ENCODE data around the gene ADD3.
"Not testable (repeated sequence)": the region's sequence is repeated elsewhere in the genome, so short reads cannot be mapped to it uniquely, and the experiment has no call there.

ADD3 gene

DNA sequence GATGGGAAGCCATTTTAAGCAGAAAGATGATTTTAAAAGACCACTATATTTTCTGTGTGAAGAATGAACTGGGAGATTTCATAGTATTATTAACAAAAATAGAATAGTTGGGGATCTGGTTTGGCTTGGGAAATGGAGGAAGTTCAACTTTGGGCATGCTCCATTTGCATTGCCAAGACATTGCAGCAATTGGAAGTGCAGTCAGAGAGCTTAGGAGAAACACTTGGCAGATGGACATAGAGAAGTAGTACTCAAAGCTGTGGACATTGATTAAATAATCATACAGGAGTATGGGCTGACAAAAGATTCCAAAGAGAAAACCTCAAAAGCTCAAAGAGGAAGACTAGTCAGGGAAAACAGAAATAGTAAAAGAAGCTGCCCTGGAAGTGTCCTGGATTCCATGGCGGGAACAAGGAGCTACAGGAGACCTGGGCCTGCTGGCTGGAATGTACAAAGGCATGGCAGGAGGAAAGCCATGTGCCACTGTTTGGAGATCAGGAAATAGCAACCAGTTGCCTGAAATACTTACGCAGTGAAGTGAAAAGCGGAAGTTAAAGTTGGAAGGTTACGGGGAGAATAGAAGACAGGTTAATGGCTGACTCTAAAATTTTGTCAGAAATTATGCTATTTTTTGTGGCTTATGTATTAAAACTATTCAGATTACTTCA lies 106.0 kb downstream of the ADD3 start:
- DNase-seq = no peak

DNA sequence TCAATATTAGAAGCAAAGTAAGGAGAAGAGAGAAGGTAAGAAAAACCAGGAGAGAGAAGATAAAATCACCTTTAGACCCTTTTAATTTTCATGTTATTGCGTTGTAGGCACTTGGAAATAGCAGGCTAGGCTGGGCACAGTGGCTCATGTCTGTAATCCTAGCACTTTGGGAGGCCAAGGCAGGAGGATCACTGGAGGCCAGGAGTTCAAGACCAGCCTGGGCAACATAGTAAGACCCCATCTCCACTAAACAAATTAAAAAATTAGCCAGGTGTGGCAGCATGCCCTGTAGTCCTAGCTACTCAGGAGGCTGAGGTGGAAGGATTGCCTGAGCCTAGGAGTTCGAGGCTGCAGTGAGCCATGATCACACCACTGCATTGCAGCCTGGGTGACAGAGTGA lies 106.9 kb downstream of the ADD3 start:
- not testable (repeated sequence) for DNase-seq

DNA sequence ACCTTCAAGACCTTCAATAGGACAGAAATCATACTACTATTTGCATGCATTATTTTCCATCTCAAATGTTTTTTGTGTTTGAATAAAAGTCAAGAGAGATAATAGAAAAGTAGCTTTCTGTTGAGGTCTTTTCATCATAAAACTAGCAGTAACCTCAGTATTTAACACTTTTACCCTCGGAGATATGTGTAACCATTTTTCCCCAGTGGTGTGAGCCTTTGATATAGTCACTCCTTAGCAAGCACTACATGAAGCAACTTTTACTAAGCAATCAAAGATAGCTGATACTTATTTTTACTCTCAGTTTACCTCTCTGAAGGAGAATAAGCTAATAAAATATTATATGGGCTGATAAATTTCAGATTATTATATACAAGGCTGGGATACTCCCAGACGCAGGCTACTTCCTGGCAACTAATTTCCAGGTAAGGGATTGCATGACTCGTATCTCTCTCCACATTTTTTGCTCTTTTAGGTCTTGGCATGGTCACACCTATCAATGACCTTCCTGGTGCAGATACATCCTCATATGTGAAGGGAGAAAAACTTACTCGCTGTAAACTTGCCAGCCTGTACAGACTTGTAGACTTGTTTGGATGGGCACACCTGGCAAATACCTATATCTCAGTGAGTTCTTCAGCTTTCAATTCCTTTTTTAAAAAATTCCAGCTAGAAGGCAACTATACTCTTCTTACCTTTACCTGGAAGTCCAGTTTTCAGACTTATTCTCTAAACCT lies 108.2 kb downstream of the ADD3 start:
- no peak for DNase-seq

DNA sequence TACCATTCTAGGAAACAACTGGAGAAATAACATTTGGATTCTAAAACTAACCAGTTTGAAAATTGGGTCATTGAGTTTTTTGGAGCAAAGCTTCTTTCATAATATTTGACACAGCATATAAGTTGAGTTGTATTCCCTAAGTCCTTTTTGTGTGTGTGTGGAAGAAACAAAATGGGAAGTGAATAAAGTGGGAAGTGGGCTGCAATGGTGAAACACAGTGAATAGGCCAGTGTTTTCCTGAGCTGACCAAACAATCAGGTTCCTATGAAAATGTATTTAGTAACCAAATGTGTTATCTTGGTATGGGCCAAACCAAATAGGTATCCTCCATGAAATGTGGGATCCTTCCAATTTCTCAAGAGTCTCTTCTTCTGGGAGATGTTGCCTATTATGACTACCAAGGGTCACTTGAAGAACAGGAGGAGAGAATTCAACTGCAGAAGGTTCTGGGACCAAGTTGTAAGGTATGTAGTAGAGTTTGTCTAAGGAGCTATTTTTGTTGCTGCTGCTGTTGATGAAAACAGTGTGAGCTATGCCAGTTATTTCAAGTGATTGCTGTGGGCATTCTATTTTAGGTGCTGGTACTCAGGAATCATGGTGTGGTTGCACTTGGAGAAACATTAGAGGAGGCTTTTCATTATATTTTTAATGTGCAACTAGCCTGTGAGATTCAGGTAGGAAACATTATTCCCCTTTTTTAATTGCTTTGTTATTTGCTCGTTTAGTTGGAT lies 111.3 kb downstream of the ADD3 start:
- no peak for DNase-seq

DNA sequence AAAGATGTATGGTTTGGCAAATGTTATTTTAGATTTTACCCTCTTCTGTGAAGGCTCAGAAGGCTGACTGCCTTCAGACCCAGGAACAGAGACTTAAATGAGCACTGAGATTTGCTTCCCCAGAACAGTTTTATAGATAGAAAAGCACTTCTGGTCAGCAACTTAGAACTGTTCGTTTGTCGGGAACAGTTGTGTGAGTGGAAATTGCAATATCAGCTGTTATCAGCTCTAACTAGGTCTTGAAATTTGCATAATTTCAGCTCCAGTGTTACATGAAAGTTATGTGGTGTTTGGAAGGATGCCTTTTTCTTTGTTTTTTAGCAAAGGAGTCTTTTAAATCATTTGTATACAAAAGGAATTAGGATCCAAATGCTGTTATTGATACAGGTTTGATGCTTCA lies 115.8 kb downstream of the ADD3 start:
- no peak for DNase-seq

DNA sequence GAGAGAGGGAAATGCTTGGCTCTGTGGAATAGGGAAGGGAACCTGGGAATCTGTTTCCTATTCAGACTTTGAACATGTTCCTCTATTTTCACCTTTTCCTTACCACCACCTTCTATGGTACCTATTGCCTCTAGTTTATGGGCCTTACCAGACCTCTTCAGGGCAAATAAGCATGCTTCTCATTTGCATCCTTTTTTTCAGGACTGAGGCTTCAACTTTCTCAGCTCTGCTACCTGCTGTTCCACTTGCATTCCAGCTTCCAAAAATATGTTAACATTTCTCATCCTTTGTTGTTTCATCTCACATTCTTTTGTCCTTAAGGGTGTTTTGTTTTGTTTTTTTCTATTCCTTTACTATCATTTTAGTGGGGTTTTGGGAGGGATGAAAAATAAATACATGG lies 121.7 kb downstream of the ADD3 start:
- no peak for DNase-seq

DNA sequence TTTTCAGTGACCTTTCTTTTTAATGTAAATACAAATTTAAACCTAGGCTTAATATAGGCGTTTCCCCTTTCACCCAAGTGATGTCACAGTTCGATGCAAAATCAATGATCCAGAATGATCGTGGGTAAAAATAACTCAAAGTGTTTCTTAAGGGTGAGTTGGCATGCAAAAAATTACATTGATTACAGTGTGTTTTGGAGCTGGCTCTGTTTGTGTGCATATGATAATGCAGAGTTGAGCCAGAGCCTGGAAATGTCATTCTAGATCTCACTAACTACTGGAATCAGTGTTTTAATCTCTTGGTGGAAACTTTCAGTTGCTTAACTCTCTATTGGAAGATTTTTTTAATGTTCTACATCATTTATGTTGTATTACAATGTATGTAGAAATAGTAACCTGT lies 127.1 kb downstream of the ADD3 start:
- no peak for DNase-seq

DNA sequence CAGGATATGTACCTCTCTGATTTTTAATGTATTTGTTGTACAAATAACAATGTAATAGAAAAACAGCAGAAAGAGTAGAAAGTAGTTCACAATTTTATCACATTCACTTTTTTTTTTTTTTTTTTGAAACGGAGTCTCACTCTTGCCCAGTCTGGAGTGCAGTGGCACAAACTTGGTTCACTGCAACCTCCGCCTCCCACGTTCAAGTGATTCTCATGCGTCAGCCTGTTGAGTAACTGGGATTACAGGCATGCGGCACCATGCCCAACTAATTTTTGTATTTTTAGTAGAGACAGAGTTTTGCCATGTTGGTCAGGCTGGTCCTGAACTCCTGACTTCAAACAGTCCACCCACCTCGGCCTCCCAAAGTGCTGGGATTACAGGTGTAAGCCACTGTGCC lies 128.1 kb downstream of the ADD3 start:
- not testable (repeated sequence) for DNase-seq

DNA sequence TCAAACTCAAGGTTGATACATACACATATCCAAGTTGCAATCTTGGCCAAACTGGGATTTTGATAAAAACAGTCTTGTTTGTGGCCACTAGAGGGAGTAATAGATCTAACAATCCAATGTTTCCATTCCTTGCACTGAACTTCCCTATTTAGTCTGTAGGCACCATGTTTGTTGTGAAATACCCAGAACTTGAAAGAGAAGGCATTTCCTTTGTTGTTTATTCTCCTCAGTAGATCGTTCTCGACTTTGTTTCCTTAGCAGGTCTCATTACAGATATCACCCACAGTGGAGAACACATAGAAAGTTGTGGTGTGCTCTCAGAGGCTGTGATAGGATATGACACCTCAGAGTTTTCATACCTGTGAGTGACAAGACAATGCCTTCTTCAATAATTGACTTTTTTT lies 129.4 kb downstream of the ADD3 start:
- no peak for DNase-seq

DNA sequence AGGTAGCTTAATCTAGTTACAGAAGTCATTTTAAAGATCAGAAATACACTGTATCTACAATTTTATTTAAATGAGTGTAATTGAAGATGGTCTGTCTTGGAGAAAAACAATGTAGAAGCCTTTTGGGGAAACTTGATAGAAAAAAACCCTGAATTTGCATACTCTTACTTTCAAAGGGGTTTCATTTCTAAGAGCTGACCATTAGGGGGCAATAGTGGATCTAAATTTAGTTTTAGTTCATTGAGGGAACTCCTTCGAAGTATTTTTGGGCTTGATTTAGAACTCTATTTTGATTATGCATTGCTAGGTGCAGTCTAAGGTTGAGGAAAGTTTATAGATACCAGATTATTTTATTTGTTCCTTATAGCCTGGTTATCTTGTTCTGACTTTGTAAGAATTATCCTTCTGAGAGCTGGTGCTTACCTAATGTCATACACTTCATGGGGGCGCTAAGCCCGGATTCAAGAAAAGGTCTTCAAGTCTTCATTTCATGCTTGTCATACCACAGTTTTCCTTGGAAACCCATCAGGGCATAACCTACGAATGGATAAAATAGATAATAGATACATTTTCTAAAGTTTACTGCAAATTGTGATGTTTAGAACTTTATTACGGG lies 130.5 kb downstream of the ADD3 start:
- no peak for DNase-seq

DNA sequence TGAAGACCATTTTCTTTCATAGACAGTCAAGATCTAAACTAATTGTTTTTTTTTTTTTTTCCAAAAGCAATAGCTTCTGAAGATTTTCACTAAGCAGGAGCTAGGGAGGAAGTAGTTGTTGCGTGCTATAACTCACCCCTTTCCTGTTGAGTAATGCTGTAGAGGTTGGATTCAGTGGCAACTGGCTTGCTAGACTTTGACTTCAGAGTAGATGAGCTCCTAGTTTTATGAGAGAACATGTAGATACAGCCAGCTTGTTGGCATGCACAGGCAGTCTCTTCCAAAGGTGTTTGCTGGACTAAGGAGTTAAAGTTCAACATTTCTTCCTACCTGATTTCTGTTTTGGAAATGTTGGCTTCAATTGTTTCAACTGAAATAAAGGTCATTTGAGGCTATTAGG lies 133.4 kb downstream of the ADD3 start:
- DNase-seq = no peak

DNA sequence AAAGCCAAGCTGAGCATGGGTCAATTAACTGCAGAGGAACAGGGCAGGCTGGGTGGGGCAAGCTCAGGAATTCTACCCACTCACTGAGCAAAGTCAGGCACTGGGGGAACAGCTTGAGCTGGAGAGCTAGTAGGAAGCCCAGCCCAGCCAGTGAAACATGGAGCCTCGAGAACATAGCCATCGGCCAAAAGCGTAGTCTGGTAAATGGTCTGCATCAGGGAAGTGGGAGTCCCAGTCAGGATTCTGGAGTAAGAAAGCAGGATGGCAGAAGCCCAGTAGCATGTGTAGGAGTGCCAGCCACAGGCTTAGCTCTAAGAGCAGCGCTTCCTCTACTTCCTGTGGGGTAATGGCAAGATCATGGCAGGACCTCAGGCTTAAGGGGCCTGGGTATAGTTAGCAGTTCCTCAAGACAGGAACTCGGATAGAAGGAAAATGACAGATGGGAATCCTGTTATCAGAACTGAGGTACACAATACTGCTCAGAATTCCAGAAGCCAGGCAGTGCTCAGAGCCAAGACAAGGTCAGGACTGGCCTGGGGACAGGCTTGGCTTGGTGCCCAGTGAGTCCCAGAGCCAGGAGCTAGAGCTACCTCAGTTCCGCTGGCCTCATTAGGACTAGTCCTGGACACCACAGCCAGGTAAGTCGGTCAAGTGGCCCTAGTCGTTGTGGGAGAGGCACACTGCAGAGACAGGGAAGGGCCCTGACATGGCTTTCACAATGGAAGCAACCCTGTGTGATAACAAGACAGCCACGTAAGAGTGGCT lies 134.3 kb downstream of the ADD3 start:
- DNase-seq = no peak

DNA sequence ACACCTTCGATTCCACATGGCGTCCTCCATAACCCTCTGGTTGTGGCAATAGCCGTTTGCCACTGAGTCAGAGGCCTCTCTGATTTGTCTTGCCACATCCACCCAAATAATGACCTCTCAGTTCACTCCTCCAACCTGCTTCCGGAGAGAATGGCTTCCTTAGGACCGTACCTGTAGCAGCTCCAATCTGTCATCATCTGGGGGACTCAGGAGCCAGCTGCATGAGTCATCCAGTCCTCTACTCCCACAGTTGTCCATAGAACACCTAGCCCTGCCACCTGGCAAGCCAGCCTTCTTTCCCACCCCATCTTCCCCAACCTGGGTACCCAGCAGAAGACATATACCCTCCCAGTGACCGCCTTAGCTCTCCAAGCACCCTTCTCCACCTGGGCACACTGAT lies 135.2 kb downstream of the ADD3 start:
- no peak for DNase-seq

DNA sequence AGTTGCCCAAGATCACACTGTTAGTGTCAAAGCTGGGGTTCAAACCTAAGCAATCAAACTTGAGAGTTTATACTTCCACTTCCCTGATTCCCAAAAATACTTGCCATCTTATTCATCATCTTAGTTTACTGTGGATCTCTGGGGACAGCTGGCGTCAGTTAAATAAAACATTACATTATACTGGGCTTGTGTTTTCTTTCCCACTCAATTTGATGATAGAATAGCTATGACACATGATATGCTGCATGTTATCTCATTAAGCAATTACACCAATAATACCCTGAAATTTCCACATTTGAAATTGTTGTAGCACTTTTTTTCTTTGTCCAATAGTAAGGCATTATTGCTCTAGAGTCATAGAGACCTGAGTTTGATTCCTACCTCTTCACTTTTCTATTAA lies 136.7 kb downstream of the ADD3 start:
- DNase-seq = no peak

DNA sequence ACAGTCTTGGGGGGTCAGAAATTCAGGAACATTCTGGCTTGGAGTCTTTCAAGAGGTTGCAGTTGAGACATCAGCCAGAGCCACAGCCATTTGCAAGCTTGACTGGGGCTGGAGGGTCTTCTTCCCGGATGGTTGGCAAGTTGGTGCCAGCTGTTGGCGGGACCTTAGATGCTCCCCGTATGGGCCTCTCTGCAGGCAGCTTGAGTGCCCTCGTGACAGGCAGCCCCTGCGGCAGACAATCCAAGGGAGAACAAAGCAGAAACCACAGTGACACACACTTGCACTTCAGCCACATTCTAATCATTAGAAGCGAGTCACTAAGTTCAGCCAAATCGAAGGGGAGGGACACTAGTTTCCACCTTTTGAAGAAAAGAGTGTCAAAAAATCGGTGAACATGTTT lies 140.2 kb downstream of the ADD3 start:
- no peak for DNase-seq

DNA sequence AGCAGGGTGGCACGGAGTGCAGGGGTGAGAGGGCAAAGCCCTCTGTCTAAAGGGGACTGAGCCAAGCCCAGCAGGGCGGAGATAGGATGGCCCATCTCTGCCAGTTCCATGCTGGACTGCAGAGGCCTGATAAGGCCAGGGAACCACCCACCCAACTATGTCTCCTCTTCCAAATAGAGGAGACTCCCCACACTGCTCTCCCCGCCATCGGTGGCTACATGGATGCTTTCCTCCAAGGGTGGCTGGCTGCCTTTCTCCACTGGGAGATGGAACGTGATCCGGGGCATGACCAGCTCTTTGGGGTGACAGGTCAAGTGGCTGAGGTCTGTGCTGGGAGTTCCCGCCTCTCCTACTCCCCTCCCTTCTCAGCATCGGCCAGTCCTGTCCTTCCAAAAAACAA lies 141.5 kb downstream of the ADD3 start:
- no peak for DNase-seq

DNA sequence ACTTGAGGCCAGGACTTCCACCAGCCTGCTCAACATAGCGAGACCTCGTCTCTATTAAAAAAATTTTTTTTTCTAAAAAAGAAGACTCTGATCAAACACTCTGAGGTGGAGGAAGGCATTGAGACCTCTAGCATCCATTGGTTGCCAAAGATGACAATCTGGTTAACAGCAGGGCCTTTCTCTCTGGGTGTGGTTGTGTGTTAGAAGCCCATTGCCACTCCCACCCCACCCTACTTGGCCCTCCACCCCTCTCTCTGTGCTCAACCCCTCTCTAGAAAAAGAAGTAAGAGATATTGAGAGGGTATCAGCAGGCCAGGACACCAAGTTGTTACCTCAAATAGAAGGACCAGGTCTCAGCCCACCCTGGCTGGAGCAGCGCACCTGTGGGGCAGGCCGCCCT lies 142.3 kb downstream of the ADD3 start:
- DNase-seq = no peak

DNA sequence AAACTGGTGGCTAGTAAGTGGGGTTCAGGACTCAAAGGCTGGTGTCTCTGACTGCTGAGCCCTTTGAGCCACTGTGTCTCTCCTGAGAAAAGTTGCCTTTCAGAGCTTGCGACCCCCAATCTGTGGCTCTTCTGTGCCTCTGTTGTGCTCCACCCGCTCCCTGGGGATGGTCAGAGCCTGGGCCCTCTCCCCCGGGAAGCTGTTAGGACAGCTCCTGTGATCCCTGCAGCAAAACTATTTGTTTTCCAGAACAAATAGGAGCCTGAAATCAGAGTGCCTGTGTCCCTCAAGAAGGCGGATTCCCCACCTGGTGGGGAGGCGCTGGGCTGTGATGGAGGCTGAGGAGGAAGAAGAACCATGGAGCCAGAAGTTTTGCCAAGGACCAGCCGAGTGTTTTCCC lies 143.2 kb downstream of the ADD3 start:
- no peak for DNase-seq

DNA sequence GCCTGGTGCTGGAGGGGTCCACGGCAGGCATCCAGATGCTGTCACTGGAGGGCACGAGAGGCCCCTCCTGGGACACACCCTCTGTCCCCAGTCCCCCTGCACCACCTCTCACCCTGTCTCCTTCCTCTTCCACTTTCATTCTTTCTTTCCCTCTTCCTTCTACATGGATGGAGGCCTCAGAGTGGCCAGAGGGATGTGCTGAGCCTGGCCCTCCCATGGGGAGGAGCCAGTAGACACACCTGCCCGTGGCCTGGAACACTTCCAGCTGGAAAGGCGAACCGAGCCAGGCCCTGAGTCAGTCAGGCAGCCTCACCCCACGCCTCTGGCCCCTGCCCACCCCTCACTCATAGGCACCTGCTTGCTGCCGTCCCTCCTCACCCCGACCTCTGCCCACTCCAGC lies 143.7 kb downstream of the ADD3 start:
- no peak for DNase-seq

DNA sequence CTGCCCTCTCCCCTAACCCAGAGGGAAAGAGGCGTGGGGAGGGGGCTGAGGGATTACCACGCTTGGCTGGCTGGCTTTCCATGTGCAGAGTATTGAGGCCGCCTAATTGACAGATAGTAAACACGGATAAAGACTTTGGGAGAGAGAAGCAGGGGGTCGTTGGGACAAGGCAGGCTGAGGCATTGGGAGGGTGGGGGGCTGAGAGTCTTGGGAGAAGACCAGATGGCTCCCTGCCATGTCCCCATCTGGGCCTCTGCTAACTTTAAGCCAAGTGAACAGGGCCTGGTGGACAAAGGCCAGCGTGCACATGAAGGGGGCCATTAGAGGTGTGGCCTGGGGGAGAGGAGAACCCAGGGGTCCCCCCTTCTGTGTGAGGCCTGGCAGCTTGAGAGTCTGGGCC lies 144.2 kb downstream of the ADD3 start:
- DNase-seq = no peak

DNA sequence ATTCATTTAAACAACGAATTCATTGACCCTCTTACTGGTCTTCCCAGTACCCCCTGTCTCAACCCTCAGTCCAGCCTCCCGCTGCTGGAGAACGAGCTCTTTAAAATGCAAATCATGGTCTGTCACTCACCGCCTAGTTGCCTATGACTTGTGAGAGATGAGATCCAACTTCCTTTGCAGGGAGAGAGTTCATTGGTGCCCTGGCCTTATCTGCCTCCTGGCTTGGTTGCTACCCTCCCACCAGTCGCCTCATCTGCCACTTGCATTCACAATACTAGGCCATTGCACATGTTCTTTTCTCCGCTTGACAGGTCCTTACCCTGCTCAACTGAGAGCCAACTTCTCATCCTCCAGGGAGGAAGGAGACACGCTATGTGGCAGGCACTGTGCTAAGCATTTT lies 145.6 kb downstream of the ADD3 start:
- no peak for DNase-seq

DNA sequence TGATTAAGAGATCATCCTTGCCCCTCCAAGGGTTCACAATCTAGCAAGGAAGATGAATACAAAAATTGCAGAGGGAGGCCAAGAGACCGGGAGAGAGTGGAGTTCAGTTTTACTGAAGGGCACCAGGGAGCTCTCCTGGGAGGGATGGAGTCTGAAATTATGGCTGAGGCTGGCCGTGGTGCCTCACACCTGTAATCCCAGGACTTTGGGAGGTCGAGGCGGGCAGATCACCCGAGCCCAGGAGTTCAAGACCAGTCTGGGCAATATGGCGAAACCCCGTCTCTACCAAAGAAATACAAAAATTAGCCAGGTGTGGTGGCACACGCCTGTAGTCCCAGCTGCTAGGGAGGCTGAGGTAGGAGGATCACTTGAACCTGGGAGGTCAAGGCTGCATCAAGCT lies 148.3 kb downstream of the ADD3 start:
- DNase-seq = no peak

Measured in effector CD4-positive, alpha-beta T cell (primary cell).